ENCODE measurements around the gene ACAP3.

Gene ACAP3, protein sequence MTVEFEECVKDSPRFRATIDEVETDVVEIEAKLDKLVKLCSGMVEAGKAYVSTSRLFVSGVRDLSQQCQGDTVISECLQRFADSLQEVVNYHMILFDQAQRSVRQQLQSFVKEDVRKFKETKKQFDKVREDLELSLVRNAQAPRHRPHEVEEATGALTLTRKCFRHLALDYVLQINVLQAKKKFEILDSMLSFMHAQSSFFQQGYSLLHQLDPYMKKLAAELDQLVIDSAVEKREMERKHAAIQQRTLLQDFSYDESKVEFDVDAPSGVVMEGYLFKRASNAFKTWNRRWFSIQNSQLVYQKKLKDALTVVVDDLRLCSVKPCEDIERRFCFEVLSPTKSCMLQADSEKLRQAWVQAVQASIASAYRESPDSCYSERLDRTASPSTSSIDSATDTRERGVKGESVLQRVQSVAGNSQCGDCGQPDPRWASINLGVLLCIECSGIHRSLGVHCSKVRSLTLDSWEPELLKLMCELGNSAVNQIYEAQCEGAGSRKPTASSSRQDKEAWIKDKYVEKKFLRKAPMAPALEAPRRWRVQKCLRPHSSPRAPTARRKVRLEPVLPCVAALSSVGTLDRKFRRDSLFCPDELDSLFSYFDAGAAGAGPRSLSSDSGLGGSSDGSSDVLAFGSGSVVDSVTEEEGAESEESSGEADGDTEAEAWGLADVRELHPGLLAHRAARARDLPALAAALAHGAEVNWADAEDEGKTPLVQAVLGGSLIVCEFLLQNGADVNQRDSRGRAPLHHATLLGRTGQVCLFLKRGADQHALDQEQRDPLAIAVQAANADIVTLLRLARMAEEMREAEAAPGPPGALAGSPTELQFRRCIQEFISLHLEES

DNA sequence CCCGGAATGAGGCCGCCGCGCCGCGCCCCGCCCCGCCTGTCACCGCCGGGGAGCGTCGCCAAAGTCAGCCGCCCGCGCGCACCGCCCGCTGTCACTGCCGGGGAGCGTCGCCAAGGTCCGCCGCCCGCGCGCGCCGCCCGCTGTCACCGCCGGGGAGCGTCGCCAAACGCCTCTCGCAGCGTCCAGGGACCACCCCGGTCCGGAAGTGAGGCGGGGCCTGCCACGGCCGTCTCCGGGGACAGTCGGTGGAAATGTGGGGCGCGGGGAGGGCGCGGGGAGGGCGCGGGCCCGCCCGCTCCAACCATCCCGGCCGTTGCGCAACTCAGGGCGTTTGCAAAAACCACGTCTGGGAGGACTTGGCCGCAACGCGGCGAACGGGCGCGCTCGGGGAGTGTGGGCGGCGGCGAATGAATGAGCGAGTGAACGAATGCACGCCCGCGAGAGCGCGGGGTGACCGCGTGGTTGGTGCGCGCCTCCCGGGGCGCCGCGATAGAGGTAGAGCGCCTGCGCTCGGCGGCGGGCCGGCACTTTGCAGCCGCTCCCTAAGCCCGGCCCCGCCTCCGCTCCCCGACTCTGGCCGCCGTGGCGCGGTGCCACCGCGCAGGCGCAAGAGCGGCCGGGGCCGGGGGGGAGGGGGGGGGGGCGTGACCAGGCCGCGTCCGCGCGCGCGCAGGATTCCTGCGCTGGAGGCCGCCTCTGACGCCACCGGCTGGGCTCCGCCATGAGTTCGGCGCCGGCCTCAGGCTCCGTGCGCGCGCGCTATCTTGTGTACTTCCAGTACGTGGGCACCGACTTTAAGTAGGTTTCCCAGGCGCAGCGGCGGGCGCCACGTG, at the start of gene ACAP3, which contains the start of gene PUSL1:
Gene ACAP3, minus strand, starts transcription at position 8 of the 833 bp plus-strand sequence. CDS start 115 bp downstream, outside the sequence.
Gene PUSL1, plus strand, starts transcription at position 675 of the 833 bp plus-strand sequence. Its CDS starts 47 bp downstream, at position 722.
- DNase-seq (ENCODE audit: low spot score) = peak; percentile 92

- DNase-seq (ENCODE audit: low spot score) = no peak
Measured at GRCh38 chr1:1356796-1357401, 49.2 kb upstream of the ACAP3 start.

GRCh38 chr1:1356166-1356795, 48.6 kb upstream of the ACAP3 start:
- DNase-seq (ENCODE audit: low spot score) = no peak

DNA sequence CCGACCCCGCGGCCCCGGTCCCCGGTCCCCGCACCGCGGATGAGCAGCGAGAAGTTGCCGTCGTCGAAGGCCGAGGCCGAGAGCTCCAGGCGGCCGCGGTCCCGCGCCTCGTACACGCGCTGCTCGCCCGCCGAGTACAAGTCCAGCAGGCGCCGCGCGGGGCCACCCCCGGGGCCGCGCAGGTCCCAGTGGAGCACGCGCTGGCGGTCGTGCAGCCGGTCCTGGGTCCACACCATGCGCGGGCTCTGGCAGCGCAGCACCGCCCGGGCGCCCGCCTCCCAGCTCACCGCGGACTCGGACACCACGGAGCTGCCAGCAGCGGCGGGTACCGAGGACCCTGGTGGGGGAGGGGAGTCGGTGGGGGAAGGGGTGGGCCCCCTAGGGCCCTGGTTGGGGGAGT, 47.7 kb upstream of the ACAP3 start:
- no peak for DNase-seq (ENCODE audit: low spot score)

DNA sequence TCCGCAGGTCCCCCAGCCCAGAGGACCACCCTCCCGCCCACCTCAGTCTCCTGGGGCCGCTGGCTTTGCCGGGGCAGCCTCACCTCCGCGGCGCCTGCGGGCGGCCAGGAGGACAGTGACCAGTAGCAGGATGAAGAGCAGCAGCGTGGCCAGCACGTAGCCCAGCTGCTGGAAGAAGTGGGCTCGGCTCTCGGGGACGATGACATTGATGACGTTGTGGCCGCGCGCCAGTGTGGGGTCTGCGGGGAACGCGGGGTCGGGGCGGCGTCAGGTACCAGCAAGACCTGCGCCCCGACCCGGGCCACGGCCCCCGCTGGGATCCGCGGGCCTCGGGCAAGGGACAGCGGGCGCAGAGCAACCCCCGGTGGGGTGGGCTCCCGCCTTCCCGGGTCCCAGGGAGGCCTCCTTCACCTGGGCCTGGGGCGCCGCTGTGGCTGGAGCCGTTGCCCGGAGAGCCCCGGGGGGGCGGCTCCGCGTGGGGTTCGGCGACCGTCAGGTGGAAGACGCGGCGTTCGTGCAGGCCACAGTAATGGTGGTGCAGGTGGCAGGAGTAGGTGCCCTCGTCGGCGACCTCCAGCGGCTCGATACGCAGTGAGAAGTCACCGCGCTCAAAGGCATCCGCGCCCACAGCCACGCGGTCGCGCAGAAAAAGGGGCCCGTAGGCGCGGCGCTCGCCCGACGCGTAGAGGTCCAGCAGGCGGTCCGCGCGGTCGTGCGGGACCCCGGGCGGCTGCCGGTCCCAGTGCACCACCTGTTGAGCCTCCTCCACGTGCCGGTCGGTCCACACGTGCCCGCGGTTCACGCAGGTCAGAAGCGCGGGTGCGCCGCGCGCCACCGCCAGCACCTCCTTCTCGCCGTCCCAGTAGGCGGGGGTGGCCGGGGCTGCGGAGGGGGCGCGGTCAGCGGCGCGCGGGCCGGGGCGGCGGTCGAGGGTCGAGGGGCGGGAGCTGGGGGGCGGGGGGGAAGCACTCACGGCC, 46.8 kb upstream of the ACAP3 start:
- no peak for DNase-seq (ENCODE audit: low spot score)

DNA sequence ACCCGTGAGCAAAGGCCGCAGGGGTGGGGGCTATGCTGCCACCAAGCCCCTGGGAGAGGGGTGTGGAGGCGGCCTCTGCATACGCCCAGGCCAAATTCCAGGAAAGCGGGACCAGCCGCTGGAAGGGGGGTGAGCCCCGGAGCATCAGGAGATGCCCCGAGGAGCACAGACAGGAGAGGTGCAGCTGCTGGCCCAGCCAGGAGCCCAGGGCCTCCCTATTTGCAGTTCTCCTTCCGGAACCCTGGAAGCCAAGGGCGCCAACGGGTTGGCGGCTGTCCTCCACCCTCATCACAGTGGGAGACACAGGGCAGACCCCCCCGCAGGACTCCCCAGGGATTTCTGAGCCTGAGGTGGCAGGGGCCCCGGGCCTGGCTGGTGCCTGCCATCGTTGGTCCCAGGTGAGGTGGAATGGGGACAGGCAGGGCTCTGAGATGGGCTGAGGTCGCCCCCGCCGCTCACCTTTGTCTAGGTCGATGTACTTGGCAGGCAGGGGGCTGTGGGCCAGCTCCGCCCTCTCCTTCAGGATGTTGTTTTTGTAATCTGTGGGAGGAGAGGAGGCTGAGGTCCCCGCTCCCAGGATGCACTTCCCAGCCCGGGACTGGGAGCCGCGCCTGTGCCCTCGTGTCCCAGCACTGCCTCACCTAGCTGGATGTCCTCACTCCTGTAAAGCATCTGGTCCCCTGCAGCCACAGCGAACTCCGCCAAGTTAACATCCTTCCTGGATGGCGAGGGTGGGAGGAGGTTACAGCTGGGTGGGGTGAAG, 45.8 kb upstream of the ACAP3 start:
- DNase-seq (ENCODE audit: low spot score) = no peak

GRCh38 chr1:1352786-1353388, 45.2 kb upstream of the ACAP3 start:
- DNase-seq (ENCODE audit: low spot score) = no peak

GRCh38 chr1:1351511-1352427, 44.0 kb upstream of the ACAP3 start:
- no peak for DNase-seq (ENCODE audit: low spot score)

DNA sequence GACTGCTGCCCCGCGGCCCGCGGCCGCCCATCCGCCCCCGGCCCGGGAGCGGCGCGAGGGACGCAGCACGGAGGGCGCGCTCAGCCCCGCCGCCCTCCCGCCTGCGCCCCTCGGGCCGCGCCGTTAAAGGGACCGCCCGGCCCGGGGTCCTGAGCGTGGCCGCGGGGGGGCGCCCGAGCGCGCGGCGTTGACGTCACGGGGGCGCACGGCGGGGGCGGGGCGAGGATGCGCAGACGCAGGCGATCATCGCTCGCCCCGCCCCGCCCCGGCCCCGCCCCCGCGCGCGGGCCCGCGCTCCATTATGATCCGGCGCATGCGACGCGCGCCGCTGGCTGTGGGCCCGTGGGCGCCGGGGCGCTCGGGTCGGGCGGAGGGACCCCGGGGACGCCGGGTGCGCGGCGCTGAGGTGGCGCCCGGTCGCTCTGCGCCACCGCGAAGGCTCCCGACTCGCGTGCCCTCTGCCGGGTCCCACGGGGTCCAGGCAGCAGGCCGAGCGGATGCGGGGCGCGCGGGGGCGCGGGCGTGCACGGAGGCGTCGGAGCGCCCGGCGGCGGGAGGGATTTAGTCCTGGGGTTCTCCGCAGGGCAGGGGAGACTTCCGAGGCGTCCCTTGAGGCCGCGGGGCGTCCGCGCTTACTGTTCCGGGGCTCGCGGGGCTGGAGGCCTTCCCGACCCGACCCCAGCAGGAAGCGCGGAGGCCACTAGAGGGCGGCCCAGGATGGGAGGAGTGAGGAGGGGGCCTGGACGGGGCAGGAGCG, 41.7 kb upstream of the ACAP3 start, which contains the start of gene DVL1:
Gene DVL1, minus strand, starts transcription at position 163 of the 757 bp plus-strand sequence. CDS start 353 bp downstream, outside the sequence.
- DNase-seq (ENCODE audit: low spot score) = peak; percentile 75

DNA sequence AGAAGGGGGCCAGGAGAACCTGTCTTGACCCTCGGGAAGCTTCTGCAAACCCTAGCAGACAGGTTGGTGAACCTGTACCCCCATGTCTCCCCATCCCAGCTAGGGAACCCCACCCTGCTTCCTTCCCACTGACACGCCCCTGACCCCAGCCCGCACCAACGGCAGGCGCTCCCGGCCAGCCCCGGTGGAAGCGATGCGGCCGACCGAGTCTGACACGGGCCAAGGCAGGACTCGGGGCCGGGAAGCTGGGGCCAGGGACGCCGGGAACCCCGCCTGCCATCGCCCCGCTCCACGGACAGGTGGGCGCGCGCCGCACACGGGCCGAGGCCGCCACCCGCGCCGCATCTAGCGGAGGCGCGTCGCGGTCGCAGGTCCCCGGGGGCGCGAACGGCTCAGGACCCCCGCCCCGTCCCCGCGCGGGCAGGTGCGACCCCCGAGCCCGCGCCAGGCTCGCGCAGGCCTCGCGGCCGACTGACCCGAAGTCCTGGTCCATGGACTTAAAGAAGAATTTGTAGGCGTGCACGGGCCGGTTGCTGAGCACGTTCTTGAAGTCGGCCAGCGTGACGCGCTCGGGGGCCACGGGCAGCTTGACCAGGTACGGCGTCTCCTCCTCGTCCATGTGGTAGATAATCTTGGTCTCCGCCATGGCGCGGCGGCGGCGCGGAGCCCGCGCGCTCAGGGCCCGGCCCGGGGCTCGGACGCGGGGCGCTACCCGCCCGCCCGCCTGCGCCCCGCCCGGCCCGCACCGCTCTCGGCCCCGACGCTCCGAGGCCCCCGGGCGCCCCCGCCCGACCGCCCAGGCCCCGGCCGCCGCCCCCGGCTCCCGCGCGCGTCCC, 40.9 kb upstream of the ACAP3 start:
- no peak for DNase-seq (ENCODE audit: low spot score)

GRCh38 chr1:1347663-1348419, 40.1 kb upstream of the ACAP3 start:
- peak; percentile 57 for DNase-seq (ENCODE audit: low spot score)

- DNase-seq (ENCODE audit: low spot score) = no peak
Measured at GRCh38 chr1:1347026-1347595, 39.4 kb upstream of the ACAP3 start.

- DNase-seq (ENCODE audit: low spot score) = no peak
Measured at GRCh38 chr1:1346501-1346890, 38.8 kb upstream of the ACAP3 start.

- no peak for DNase-seq (ENCODE audit: low spot score)
Measured at GRCh38 chr1:1345860-1346500, 38.2 kb upstream of the ACAP3 start.

Measured in LoVo (cell line).